Stimulated activated naive CD8-positive, alpha-beta T cell treated with anti-CD3 and anti-CD28 coated beads, Interleukin-15, Interleukin-2, amounts not matched to agents 100 U/mL and 50 U/mL, for 24 hours (primary cell): Measurements from ENCODE around the gene RPL27.
"Not testable (repeated sequence)": the region's sequence is repeated elsewhere in the genome, so short reads cannot be mapped to it uniquely, and the experiment has no call there.

Source experiments
- ATAC-seq: fragments of 150-1000 bp; cut with Tn5 transposase; one replicate; pipeline ENCODE4 v1.10.0; 2021
- DNase-seq: peaks from one replicate; pipeline ENCODE4 v3.0.0; 2021

Gene RPL27

DNA sequence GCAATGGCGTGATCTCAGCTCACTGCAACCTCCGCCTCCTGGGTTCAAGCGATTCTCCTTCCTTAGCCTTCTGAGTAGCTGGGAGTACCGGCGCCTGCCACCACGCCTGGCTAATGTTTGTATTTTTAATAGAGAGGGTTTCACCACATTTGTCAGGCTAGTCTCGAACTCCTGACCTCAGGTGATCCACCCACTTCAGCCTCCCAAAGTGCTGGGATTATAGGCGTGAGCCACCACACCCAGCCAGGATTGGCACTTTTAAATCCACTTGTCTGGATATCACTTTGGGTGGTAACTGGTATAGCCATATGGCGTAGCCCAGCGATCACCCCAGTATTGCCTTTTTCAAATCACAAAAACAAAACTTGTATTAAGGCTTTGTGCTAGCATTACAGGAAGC, 4.3 kb upstream of the RPL27 start:
- ATAC-seq, DNase-seq: not testable (repeated sequence)

DNA sequence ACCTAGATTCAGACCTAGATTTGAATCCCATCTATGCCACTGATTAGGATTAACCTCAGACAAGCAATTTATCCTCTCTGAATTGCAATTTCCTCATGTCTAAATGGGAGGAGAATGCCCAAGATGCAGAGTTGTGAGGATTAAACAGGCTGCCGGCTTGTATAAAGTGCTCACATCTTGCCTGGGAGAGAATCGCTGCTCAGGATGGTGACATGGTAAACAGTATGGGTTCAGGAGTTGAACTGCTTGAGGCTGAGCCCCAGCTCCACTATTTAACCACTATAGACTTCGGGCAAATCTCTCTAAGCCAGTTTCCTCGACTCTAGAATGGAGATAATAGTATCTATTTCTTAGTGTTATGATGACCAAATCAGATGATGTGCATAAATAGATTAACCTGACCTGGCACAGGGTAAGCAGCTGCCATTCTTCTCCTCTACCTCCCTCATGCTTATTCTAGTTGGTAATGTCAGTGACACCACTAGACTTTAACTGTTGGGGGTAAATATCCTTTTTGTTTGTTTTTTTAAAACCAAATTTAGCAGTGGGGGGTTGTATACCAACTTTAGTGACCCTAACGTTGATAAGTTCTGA, 732 bp upstream of the RPL27 start:
- ATAC-seq, result no peak
- no peak for DNase-seq

DNA sequence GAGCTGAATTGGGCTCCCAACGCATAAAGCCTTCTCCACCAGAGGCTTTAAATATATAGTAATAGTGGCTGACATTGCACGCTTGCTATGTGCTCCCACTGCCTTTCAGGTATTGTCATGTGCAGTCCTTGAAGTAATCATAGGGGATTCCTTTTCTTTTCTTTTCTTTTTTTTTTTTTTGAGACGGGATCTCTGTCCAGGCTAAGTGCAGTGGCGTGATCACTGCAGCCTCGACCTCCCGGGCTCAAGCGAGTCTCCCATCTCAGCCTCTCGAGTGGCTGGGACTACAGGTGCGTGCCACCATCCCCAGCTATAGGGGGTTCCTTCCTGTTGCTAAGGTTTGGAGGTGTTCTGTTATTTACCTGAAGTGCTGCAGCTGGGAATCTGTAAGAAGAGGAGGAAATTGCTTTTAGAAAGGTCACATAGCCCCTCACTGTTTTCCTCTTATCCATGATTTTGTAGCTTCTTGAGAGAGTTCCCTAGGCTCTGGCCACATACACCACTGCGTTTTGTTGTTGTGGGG, 845 bp downstream of the RPL27 start:
- DNase-seq (no peak), ATAC-seq (no peak)

DNA sequence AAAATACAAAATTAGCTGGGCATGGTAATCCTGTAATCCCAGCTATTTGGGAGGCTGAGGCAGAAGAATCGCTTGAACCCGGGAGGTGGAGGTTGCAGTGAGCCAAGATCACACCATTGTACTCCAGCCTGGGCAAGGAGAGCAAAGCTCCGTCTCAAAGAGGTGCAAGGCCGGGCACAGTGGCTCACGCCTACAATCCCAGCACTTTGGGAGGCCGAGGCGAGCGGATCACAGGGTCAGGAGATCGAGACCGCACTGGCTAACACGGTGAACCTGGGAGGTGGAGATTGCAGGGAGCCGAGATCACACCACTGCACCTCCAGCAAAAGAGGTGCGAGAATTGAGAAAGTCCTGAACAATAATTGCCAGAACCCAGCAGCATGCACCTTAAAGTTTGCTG, 2.7 kb downstream of the RPL27 start:
- not testable (repeated sequence) for DNase-seq, ATAC-seq

DNA sequence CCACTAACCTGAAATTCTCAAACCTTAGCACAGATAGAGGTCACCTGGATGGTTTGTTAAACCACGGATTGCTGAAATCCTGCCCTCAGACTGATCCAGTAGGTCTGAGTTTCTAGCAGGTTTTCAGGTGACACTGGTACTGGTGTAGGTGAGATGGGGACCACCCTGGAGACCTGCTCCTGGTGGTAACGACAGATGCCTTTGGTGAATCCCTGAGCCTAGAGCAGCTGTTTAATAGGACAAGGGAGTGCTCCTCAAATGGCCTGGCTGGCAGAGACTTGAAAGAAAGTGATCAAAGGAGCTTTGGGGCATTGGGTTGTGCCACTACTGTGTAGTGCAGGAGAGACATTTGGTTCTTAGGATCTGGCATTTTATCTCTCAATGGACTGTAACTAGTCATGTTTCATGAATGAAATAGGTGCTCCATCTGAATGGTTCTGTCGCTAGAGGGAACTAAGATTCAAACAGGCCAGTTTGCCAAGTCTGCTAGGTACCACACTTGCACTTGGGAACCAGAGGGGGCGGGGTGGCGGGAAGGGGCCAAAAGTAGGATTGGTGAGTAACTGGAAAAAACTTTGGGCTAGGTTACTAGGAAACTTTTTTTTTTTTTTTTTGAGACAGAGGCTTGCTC, 5.4 kb downstream of the RPL27 start:
- DNase-seq, result no peak
- ATAC-seq, result no peak

DNA sequence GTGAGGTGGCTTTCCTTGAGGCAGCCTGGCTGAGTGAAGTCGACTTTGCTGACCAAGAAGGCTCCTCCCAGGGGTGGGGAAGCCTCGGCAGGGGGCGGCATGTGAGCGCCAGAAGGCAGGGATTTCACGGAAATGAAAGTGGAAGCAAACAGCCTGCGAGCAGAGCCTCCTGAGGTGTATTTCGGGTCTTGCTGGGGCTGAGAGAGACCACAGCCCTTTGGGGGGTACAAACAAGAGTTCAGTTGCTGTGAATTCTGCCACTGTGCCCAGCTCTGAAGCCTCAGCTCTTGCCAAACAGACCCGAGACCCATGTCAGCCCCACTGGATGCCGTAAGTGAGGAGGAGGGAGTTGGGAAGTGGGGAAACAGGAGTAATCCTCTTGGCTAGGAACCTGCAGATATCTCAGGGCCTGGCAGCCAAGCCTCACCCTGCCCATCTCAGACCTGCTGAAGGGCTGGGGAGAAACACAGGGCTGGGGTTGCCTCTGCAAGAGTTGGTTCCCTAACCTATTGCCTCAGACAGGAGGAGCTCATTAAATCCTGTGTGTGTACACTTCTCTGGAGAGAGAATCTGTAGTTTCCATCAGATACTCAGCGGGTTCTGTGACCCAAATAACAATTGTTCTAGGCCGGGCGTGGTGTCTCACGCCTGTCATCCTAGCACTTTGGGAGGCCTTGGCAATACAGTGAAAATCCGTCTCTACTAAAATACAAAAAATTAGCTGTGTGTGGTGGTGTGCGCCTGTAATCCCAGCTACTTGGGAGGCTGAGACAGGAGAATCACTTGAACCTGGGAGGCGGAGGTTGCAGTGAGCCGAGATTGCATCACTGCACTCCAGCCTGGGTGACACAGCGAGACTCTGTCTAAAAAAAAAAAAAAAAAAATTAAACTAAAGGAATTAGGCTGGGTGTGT, 8.7 kb downstream of the RPL27 start, which contains the start of gene IFI35:
Gene IFI35 (plus strand): TSS at position 146 of the 913 bp plus-strand sequence. CDS start 164 bp downstream, at position 310.
- ATAC-seq (peak; percentile 93), DNase-seq (peak; percentile 88)

DNA sequence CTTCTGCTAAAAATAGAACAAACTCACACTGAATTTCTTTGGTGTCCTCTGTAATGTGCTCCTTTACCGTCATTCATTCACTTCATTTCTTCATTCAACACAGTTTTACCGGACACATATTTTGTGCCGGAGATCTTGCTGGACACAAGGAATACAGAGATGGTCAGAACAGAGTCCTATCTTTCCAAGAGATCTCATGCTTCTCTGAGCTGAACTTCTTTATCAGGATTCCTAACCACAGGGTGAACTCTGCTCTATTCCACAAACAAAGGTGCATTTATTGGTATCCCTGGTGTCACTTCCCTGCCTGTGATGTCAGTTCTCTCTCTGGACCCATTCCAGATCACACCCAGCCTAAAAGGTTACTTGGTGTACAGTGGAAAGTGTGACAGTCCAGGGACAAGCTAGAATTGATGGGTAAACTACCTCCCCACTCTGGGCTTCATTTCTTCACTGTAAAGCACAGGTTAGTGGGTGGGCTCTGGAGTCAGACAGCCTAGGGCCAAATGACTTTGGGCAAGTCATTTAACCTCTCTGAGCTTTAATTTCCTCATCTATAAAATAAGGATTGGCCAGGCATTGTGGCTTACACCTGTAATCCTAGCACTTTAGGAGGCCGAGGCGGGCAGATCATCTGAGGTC, 12.6 kb downstream of the RPL27 start:
- no peak for ATAC-seq
- DNase-seq, result no peak

DNA sequence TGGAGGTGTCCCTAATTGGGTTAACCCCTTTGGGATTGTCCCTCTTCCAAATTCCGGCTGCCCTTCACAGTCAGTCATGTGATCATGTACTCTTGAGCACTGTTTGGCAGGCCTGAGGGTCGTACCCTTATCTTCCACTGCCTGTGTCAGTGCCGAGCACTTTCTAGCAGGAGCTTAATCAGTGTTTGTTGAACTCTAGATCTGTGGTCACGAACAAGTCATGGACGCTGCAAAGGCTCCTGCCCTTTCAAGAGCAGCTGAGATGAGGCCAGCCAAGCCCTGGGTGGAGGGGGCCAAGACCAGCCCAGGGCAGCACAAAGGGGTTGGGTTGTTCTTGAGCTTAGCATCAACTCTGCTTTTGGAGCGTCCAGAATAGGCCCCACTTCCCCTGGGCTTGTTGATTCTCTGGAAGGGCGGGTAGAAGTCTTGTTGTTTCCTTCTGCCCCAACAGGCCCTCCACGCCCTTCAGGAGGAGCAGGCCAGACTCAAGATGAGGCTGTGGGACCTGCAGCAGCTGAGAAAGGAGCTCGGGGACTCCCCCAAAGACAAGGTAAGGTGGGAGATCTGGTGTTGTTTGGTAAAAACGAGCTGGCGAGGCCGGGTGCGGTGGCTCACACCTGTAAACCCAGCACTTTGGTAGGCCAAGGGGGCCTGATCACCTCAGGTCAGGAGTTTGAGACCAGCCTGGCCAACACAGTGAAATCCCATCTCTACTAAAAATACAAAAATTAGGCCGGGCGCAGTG, 13.7 kb downstream of the RPL27 start:
- no peak for DNase-seq
- ATAC-seq, result no peak

DNA sequence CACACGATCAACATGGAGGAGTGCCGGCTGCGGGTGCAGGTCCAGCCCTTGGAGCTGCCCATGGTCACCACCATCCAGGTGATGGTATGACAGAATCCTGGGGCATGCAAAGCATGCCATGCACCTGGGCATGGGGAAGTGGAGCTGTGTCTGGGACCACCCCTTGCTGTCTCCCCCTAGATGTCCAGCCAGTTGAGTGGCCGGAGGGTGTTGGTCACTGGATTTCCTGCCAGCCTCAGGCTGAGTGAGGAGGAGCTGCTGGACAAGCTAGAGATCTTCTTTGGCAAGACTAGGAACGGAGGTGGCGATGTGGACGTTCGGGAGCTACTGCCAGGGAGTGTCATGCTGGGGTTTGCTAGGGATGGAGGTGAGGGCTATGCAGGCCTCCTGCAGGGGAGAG, 15.1 kb downstream of the RPL27 start:
- ATAC-seq, result no peak

DNA sequence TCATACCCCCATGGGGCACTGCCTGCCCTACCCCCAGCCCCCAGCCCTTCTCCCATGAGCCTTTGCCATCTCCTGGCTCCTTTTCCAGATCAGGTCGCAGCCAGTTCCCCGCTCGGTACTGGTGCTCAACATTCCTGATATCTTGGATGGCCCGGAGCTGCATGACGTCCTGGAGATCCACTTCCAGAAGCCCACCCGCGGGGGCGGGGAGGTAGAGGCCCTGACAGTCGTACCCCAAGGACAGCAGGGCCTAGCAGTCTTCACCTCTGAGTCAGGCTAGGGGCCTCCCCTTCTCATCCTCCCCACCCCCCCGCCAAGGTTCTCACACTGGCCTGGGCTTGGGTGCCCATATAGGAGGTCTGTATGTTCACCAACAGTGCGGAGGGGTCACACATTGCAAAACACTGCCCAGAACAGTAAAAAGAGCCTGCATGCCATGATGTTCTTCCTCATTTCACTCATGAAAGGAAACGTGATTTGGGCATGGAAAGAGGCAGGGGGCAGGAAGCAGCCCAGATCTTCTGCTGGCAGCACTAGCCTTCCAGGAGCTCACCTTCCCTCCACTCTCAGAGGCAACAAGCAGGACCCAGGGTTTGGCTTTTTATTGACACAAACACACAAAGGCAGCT, 15.9 kb downstream of the RPL27 start:
- DNase-seq, result no peak
- no peak for ATAC-seq

More for the DNA sequence above, 15.1 kb downstream of the RPL27 start:
- DNase-seq, result no peak

DNA sequence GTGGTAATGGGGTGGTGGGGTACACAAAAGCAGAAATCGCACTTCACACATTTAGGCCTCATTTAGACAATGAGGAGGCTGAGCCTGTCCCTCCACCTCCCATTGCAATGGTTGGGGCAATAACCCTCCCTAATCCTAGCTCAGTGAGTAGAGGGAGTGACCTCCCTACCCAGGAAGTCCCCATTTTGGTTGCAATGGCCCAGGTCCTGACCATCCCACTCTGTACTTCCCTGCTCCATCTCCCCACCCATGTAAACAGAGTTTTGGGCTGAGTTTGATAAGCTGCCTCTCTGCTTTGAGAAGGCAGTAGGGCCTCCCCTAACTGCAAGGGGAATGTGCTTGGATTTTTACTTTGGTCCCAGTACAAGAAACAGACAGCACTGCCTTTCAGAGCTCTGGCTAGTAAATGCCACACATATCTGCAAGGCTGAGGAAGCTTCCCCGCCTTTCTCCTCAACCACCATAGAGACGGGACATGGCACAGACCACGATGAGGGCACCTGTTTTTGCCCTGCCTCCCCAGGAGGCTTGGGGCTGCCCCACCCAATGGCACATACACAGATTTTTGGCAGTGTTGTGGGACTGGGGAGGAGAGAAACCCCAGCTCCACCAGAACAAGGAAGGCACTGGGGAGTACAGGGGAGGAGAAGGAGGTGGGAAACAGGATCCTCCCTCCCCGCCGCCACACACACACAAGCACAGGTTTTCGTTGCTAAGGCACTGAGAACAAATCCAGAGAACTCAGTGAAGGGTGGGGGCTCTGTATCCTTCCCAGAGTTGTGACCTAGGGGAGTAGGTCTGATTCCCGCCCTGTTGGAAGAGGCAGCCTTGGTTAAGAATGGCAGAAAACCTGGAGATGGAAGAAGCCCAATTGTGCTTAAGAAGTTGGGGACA, 16.7 kb downstream of the RPL27 start:
- ATAC-seq, result no peak
- no peak for DNase-seq

DNA sequence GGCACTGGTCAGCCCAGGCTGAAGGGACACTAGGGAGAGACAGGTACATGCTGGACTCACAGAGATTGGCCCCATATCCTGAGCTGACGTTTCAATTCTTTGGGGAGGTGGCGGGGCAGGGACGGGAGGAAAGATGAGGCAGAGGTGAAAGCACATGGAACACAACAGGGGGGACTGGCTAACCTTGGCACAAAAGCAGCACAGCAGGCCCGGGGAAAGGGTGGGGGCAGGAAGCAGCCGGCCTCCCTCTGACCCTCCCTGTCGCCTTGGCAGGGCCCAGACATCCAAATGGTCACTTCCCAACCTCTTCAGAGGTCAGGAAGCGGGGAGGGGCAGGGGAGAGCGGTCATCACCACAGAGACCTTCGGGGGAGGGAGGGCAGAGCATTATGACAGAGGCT, 17.4 kb downstream of the RPL27 start:
- DNase-seq, result no peak
- no peak for ATAC-seq

DNA sequence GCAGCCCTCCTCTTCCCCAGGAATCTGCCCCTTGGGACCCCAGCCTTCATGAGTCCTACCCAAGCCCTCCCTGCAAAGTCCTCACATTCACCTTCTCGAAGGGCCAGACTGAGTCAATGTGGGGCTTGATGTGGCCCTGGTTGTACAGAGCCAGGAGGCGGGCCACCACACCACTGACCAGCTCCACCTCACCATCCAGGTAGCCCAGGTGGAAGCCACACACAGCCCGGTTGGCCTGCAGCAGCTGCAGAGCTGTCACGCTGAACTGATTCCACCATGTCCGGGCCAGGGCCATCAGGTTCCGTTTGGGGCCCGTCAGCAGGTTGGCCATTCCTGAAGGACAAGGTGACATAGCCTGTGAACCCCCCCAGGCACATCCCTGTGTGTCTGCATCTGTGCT, 18.0 kb downstream of the RPL27 start:
- ATAC-seq, result no peak

DNA sequence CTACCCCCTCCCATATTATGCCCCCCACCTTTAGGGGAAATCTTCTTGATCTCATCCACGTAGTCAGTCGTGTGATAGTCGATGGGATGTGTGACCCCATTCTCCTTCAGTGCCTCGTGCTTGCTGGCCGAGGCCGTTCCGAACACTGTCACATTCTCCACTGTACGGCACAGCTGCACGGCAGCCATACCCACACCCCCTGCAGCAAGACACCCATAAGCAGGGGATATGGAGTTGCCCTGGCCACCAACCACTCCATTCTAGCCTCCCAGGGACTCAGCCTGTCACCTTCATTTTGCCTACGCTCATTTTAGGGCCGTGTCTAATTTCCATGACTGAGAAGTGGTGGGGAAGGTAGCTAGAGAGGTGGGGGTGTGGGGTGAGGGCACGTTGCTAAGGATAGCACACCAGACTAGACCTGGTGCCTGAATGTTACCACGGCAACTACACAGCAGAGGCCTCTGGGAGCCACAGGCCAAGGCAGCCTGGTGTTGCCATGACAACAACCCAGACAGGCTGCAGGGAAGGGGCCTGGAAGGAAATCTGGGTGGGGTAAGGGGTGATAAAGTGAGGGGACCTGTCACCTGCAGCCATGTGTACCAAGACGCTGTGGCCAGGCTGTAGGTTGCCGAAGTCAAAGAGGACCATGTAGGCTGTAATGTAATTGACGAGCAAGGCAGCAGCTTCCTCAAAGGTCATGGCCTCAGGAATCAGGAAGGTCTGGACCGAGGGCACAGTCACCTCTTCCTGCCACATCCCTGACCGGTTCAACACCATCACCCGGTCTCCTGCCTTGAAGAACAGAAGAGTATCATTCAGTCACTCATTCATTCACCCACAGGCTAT, 20.0 kb downstream of the RPL27 start:
- DNase-seq (no peak), ATAC-seq (peak; percentile 19)

More for the DNA sequence above, 18.0 kb downstream of the RPL27 start:
- no peak for DNase-seq

DNA sequence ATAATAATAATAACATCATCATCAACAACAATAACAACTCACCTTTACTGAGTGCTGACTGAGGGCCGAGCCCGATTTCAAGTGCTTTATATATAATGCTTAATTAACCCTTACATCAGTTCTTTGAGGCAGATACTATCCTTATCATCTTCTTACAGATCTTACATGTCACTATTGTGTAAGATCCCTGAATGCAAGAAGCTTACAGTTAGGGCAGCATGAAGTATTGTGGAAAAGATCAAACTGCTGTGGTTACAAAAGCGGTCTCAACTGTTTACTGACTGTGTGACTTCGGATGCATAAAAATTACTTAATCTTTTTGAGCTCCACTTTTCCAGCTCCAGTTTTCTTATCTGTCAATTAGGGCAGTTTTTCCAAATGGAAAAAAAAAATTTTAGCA, 20.7 kb downstream of the RPL27 start:
- ATAC-seq, result no peak
- no peak for DNase-seq

DNA sequence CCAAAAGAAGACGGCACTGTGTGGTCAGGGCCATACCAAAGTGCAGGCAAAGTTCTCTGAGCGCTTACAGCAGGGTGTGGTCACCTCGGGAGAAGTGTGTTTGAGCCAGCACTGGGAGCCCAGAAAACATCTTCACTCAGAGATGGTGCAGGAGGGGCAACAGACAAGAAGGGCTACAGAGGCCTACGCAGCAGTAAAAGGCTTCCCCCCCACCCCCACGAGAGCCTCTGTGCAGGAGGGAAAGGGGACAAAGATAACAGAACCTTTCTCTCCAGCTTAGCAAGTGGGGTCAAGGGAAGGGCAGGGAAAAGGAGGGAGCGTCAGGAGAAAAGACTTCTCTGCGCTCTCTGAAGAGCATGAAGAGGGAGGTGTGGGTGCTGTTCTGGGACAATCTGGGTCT, 21.2 kb downstream of the RPL27 start:
- no peak for DNase-seq
- ATAC-seq, result no peak

DNA sequence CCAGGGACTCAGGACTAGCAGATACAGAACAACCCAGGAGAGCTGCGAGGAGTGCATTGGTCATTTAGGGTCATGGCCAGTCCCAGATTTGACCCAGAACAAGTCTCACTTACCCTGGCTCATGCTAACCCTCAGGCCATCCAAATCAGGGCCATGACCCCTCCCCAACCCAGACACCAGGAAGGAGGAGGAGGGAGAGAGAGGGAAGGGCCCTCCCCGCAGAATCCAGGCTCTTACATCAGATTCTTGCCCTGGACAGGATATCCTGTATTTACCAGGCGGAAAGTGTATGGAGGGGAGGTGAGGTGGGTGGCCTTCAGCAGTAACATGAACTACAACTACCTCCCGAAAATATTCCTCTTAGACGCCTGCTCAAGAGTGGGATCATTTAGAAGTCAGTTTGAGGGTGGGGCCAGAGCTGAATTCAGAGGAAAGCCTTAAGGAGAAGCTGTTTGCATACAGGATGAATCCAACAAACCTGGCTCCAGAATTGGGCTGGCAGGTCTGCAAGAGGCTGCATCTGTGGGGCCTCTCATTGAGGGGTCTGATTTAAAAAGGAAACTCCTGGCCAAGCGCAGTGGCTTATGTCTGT, 21.9 kb downstream of the RPL27 start:
- DNase-seq (no peak), ATAC-seq (no peak)
